Stimulated activated CD4-positive, alpha-beta T cell treated with anti-CD3 and anti-CD28 coated beads, Interleukin-4, amount 100 ng/mL, for 24 hours (primary cell): ENCODE results near the gene C9orf50.

Experiments used
- DNase-seq: peaks from one replicate; pipeline ENCODE4 v3.0.0-alpha.2; 2020

Gene C9orf50

GRCh38 chr9:129568560-129569501 lies 52.1 kb downstream of the C9orf50 start:
- DNase-seq: no peak

GRCh38 chr9:129567842-129568559 lies 52.9 kb downstream of the C9orf50 start:
- DNase-seq: no peak

GRCh38 chr9:129567329-129567728 lies 53.6 kb downstream of the C9orf50 start:
- no peak for DNase-seq

- no peak for DNase-seq
Measured at GRCh38 chr9:129566563-129567266, 54.2 kb downstream of the C9orf50 start.

- no peak for DNase-seq
Measured at GRCh38 chr9:129562917-129563316, 58.0 kb downstream of the C9orf50 start.

- no peak for DNase-seq
Measured at GRCh38 chr9:129562514-129562913, 58.4 kb downstream of the C9orf50 start.
